IgD-negative memory B cell (primary cell): ENCODE data around the gene CYB5A. TPM values are rescaled to one million over a fixed set of nuclear protein-coding genes. Genes with fewer than 3 reads are reported as not detected.
"Not testable (repeated sequence)": the region's sequence is repeated elsewhere in the genome, so short reads cannot be mapped to it uniquely, and the experiment has no call there.

ENCODE experiments used
- H3K27ac Mint-ChIP-seq, 3 donors: one replicate each; pipeline ENCODE4 v1.8.0; 2020 to 2022; ENCODE audit warnings: mild to moderate bottlenecking in 3 of 3, mixed read lengths in 3 of 3, moderate library complexity in 1 of 3
- H3K27me3 Mint-ChIP-seq: one replicate; pipeline ENCODE4 v1.8.0; 2021; ENCODE audit warnings: mixed read lengths
- H3K36me3 Mint-ChIP-seq: one replicate; pipeline ENCODE4 v1.8.0; 2020; ENCODE audit warnings: mild to moderate bottlenecking, mixed read lengths
- H3K4me1 Mint-ChIP-seq, 3 donors: one replicate each; pipeline ENCODE4 v1.8.0; 2020 to 2022; ENCODE audit warnings: mixed read lengths in 3 of 3, mild to moderate bottlenecking in 1 of 3
- H3K4me3 Mint-ChIP-seq, 4 donors: one replicate each; pipeline ENCODE4 v1.8.0; 2020 to 2022; ENCODE audit warnings: mild to moderate bottlenecking in 4 of 4, mixed read lengths in 4 of 4, moderate library complexity in 3 of 4
- H3K9me3 Mint-ChIP-seq, 3 donors: one replicate each; pipeline ENCODE4 v1.8.0; 2020 to 2021; ENCODE audit warnings: mixed read lengths in 3 of 3, mild to moderate bottlenecking in 1 of 3
- polyA plus RNA-seq: library from polyadenylated mRNA; unstranded; fragments of 300-500 nt; fragmentation: Illumina TruSeq; gene quantifications from one replicate; pipeline ENCODE4 v1.2.3, GENCODE V29; 2021

The CYB5A gene, protein sequence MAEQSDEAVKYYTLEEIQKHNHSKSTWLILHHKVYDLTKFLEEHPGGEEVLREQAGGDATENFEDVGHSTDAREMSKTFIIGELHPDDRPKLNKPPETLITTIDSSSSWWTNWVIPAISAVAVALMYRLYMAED
- 61.4 TPM for polyA plus RNA-seq

DNA sequence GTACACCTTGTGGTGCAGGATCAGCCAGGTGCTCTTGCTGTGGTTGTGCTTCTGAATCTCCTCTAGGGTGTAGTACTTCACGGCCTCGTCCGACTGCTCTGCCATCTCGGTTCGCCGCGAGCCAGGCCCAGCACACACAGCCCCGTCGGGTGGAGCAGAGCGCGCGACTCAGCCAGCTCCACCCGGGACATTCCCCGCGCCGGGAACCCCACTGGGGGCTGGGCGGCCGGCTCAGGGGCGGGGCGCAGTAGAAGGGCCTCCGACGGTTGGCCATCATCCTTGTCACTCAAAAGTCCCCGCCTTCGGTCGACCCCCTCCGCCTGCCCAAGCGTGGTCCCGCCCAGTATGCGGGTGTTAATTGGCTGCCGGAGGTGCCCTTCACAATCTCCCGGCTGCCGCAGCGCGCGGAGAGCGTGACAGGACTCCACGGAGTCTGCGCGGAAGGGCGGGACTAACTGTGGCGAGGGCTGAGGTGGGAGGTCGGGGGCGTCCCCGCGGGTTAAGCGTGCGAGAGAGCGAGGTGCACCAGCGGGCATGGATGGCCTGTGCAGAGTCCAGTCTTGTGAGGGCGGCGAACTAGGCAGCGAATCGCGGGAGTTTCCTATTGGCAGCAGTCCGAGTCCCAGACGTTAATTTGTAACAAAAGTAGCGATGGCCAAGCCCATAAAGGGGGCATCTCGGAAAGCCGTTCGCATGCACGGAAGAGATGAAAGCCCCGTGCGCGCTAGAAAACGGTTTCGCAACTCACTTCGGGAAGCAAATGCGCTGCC, at the start of gene CYB5A:
CYB5A (minus strand) TSS at position 193 of the 770 bp plus-strand sequence; CDS start at position 105, 88 bp downstream.
- no peaks in the 10 kb centered on the region for H3K36me3 Mint-ChIP-seq
- H3K4me3 Mint-ChIP-seq: peak within 1 kb of the TSS; percentile 71 to 99 (median 97)
- peaks cover 0 to 4% (median 2%) of the 10 kb centered on the region in 3 donors for H3K9me3 Mint-ChIP-seq
- H3K27me3 Mint-ChIP-seq: no peaks in the 10 kb centered on the region
- peak within 1 kb of the TSS; percentile 23 to 97 (median 94) for H3K27ac Mint-ChIP-seq
- peaks cover 5 to 21% (median 6%) of the 10 kb centered on the region in 3 donors for H3K4me1 Mint-ChIP-seq

DNA sequence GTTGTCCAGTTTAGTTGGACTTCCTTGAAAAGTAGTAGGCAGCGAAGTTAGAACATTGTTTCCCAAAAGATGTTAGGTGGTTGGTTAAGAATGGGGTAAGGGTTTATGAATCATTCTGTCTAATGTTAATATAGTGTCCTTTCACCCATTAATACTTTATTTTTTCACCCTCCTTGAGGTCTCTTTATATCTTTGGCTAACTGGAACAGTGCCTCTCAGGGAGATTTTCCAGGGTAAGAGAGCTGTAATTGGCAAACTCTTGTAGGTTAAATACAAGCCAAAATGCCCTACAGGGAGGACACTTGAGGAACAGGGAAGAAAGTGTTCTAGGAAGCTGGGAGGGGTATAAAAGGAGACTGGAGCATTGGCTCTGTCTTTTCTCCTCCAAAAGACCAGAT, 46.1 kb upstream of the CYB5A start:
- no peak overlapping the region for H3K27ac Mint-ChIP-seq
- no peaks in the 10 kb centered on the region for H3K36me3 Mint-ChIP-seq
- H3K4me1 Mint-ChIP-seq: peaks cover 17 to 22% (median 18%) of the 10 kb centered on the region in 3 donors
- H3K9me3 Mint-ChIP-seq: no peaks in the 10 kb centered on the region
- no peaks in the 10 kb centered on the region for H3K27me3 Mint-ChIP-seq
- H3K4me3 Mint-ChIP-seq: no peak overlapping the region

DNA sequence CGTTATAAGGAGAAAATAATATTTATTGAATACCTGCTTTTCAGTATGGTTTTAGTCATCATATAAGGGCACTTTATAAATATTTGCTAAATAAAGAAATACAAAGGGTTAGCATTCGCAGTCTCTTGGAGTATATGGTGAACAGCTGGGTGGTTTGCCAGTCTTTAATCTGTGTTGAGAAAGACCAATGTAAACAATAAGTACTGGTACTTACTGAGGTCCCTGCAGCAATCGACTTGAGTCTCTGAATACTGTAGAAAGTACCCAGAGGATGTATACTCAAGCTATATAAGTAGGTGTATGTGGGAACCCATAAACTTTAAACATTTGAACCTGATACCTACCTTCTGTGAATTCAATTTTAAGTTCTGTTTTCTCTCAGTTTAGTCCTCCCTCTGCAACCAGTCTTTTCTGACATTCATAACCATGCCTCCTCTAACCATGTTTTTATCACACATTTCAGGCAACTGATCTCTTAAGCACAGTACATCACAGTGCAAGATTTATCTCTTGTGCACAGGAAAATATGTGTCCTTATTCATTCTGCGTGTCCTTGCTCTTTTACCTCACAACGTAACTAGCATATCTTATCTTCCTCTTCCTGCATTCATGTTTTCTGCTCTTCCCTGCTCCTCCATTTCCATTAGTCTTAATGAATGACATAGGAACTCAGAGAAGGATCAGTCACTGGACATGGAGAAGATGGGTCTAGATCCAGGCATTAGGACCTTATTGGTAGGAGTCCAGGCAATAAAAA, 45.6 kb upstream of the CYB5A start:
- H3K4me1 Mint-ChIP-seq: peaks cover 18 to 20% (median 18%) of the 10 kb centered on the region in 3 donors
- H3K4me3 Mint-ChIP-seq: no peak overlapping the region
- no peaks in the 10 kb centered on the region for H3K27me3 Mint-ChIP-seq
- H3K27ac Mint-ChIP-seq: no peak overlapping the region
- H3K9me3 Mint-ChIP-seq: peaks cover 0 to 2% (median 0%) of the 10 kb centered on the region in 3 donors
- H3K36me3 Mint-ChIP-seq: no peaks in the 10 kb centered on the region

DNA sequence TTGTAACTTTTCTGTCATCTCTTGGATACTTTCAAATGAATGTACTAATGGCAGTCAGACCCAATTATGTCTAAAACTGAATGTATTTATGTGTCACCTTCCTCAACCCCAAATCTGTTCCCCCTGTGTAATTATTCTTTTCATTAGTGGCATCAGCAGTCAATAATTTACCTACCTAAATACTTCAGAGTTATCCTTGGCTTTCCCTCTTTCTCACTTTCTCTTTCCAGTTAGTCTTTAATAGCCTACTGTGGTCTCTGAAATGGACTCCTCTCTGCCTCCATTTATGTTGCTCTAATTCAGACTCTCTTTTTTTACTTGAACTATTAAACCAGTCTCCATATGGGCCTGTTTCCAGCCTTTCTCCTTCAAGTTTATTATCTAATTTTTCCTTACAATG, 44.9 kb upstream of the CYB5A start:
- peak overlapping the region in 1 of 3 donors; percentile 13 for H3K27ac Mint-ChIP-seq
- H3K4me3 Mint-ChIP-seq: no peak overlapping the region
- no peaks in the 10 kb centered on the region for H3K36me3 Mint-ChIP-seq
- peaks cover 18% of the 10 kb centered on the region in 3 donors for H3K4me1 Mint-ChIP-seq
- no peaks in the 10 kb centered on the region for H3K27me3 Mint-ChIP-seq
- peaks cover 0 to 2% (median 0%) of the 10 kb centered on the region in 3 donors for H3K9me3 Mint-ChIP-seq

DNA sequence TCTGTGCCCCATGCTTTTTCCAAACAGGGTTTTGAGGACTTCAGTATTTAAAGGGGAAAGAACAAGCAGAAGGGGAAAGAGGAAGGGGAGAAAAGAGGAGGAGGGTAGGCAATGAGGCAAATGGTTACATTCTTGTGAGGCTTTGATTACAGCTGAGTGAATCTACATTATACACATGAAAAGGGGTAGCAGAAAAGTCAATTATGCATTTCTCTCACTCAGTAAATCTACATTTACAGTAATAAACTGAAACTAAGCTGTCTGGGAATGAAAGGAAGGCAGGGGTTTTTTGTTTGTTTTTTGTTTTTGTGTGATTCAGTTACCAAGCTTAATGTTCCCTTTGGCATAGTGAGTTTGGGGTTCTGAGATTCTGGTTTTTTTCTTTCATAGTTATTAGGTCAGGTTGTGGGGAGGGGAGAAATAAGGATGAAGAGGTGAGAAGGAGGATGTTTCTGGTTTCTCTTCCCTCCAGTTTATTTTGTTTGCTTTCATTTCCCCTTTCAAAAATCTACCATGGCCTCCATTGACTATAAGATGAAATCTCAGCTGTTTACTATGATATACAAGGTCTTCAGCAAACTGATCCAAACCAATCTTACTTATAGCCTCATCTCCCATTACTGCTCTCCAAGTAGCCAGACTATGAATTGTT, 42.6 kb upstream of the CYB5A start:
- Mint-ChIP-seq H3K4me3 (peak overlapping the region in 1 of 4 donors; percentile 65), H3K27me3 (no peaks in the 10 kb centered on the region), H3K9me3 (peaks cover 0 to 2% (median 0%) of the 10 kb centered on the region in 3 donors), H3K36me3 (no peaks in the 10 kb centered on the region), H3K27ac (peak overlapping the region; percentile 37 to 93 (median 60)), H3K4me1 (peaks cover 15 to 19% (median 18%) of the 10 kb centered on the region in 3 donors)

DNA sequence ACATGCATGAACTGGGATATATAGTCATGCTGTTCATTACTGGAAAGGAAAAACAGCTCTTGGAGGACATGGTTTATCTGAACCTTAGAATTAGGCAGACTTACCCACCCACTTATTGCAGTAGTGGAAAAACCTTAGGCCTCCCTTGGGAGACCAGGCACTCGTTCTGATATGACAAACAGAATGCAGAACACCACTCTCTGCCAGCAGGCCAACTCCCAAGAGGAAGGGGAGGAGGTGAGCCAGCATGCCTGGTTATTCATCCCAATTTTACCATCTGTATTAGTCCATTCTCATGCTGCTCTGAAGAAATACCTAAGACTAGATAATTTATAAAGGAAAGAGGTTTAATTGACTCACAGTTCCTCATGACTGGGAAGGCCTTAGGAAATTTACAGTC, 41.3 kb upstream of the CYB5A start:
- no peak overlapping the region for H3K27ac Mint-ChIP-seq
- peaks cover 0 to 2% (median 0%) of the 10 kb centered on the region in 3 donors for H3K9me3 Mint-ChIP-seq
- peaks cover 1% of the 10 kb centered on the region for H3K27me3 Mint-ChIP-seq
- peaks cover 15 to 19% (median 18%) of the 10 kb centered on the region in 3 donors for H3K4me1 Mint-ChIP-seq
- no peaks in the 10 kb centered on the region for H3K36me3 Mint-ChIP-seq
- H3K4me3 Mint-ChIP-seq: no peak overlapping the region

DNA sequence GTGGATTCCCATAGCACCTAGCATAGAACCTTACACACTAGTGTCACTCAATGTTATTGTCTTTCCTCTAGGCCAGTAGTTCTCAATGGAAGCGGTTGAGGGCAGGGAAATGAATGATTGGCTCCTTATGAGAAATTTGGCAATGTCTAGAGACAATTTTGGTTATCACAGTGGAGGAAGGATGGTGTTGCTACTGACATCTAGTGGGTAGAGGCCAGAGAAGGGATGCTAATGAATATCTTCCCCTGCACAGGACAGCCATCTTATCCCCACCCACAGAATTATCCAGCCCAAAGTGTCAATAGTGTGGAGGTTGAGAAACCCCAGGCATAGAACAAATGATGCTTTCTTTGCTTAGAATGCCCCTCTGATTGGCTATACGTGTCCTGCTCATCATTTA, 39.6 kb upstream of the CYB5A start:
- no peak overlapping the region for H3K27ac Mint-ChIP-seq
- H3K9me3 Mint-ChIP-seq: peaks cover 0 to 2% (median 0%) of the 10 kb centered on the region in 3 donors
- H3K4me1 Mint-ChIP-seq: peaks cover 15 to 19% (median 18%) of the 10 kb centered on the region in 3 donors
- H3K27me3 Mint-ChIP-seq: peaks cover 5% of the 10 kb centered on the region
- no peak overlapping the region for H3K4me3 Mint-ChIP-seq
- H3K36me3 Mint-ChIP-seq: no peaks in the 10 kb centered on the region

DNA sequence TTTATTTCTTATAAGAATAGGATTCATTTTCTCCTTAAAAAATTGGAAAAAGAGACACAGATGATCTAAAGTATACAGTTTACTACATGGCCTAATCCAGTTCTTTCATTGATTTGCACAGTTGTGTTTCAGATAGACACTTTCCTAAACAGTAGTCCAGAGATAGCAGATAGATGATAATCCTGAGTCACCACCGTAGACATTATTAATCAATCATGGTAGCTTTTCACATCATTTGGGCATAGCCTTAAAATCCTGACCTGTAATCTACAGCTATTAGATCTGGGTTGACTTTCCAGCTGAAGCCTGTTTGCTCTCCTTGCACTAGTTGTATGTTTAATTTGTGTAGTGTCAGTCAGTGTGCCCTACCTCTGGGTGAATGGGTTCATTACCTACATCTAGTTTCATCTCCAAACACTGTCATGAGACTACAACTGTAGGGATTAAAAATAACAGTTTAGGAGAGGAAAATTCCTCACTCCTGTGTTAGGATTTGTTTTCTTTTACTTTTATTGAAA, 38.0 kb upstream of the CYB5A start:
- Mint-ChIP-seq H3K36me3 (no peaks in the 10 kb centered on the region), H3K27ac (no peak overlapping the region), H3K27me3 (peaks cover 8% of the 10 kb centered on the region), H3K4me1 (peaks cover 12 to 16% (median 15%) of the 10 kb centered on the region in 3 donors), H3K4me3 (no peak overlapping the region), H3K9me3 (peaks cover 0 to 2% (median 0%) of the 10 kb centered on the region in 3 donors)

DNA sequence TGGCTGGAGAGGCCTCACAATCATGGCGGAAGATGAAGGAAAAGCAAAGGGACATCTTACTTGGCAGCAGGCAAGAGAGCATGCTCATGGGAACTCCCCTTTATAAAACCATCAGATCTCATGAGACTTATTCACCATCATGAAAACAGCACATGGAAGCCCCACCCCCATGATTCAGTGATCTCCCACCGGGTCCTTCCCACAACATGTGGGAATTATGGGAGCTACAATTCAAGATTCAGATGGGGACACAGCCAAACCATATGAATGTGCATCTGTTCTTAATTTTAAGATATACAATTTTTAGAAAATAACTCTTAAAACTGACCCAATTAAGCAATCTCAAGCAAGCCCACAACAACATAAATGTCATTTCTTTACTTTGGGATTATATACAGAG, 36.4 kb upstream of the CYB5A start:
- peaks cover 8% of the 10 kb centered on the region for H3K27me3 Mint-ChIP-seq

DNA sequence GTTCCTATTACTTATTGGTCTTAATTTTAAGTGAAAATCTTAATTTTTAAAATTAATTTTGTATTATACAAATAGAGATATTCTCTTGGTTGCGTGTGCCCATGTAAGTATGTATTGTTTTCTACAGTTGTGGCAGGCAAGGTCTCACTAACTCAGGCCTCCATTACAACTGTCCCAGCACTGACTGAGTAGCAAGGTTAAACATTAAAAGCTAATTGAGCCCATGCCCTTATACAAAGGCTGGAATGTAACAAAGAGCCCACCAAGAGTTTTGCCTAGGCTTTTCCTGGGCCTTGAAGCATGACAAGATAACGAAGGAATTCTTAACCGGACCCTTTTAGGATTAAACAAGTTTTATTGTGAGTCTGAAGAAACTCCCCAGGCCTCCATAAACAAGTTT, 35.0 kb upstream of the CYB5A start:
- H3K4me1 Mint-ChIP-seq, H3K4me3 Mint-ChIP-seq, H3K27ac Mint-ChIP-seq, H3K27me3 Mint-ChIP-seq, H3K36me3 Mint-ChIP-seq, H3K9me3 Mint-ChIP-seq: not testable (repeated sequence)

More for the DNA sequence above, 36.4 kb upstream of the CYB5A start:
- Mint-ChIP-seq H3K4me3 (no peak overlapping the region), H3K27ac (no peak overlapping the region), H3K36me3 (no peaks in the 10 kb centered on the region), H3K4me1 (peaks cover 0 to 4% (median 0%) of the 10 kb centered on the region in 3 donors), H3K9me3 (peaks cover 0 to 2% (median 0%) of the 10 kb centered on the region in 3 donors)

DNA sequence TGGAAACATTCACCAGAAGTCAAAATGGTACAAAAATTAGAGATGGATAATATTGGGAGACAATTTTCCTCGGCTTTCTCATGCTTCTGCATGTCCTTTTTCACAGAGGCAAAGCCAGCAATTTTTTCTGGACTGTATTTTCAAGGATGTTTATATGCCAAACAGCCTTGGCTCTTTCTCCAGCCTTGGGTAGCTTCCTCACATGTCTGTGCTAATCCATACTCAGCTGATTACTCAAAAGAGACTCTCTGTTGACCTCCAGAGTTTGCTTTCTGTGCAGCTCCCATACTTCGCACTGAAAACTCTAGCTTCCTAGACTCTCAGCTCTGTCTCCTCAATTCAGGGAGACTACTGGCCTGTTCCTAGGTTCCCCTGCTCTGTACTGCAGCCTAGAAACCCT, 34.5 kb upstream of the CYB5A start:
- Mint-ChIP-seq H3K36me3 (no peaks in the 10 kb centered on the region), H3K4me1 (peaks cover 0 to under 1% (median under 1%) of the 10 kb centered on the region in 3 donors), H3K4me3 (no peak overlapping the region), H3K27me3 (peaks cover 8% of the 10 kb centered on the region), H3K27ac (peak overlapping the region in 1 of 3 donors; percentile 50), H3K9me3 (no peaks in the 10 kb centered on the region)

DNA sequence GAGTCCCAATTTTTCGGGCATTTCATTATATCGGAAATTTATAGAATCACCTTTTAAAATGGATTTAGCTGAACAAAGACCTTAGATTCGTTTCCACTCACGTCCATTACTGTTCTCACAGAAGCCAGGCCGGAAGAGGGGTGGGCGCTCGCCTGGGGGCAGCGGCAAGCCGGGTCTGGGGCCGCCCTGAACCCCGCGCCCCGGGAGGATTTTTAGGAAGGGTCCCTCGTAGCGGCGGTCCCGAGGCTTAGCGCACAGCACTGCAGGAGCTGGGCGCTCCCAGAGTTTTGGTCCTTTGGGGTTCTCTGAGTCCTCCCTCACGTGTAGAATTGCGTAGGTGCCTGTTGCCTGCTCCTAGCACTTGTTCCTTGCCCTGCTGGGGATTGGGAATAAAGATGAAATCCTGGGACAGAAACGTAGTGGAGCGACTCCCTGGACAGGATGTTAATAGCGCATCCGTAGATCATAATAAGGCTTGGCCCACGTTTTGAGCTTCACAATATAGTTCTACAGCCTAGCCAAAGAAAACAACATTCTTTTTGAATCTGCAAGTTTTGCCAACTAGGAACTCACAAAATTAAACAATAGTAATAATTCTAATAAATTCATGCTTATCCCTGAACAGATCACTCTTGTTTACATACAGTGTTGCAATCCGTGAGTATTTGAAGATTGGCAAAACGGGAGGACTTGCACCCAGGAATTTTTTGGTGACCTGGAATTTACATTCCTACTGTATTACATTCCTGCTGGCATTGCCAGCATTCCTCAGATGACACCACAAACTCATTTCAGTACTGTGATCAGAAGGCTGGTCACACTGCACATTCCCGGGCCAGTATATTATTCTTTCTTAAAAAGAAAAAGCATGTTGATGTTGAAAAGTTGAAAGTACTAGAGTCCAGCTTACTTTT, 24.8 kb upstream of the CYB5A start:
- H3K9me3 Mint-ChIP-seq: peaks cover 0 to 3% (median 0%) of the 10 kb centered on the region in 3 donors
- H3K4me1 Mint-ChIP-seq: peaks cover 0 to 2% (median 0%) of the 10 kb centered on the region in 3 donors
- no peaks in the 10 kb centered on the region for H3K36me3 Mint-ChIP-seq
- H3K4me3 Mint-ChIP-seq: no peak overlapping the region
- H3K27me3 Mint-ChIP-seq: no peaks in the 10 kb centered on the region
- H3K27ac Mint-ChIP-seq: no peak overlapping the region

DNA sequence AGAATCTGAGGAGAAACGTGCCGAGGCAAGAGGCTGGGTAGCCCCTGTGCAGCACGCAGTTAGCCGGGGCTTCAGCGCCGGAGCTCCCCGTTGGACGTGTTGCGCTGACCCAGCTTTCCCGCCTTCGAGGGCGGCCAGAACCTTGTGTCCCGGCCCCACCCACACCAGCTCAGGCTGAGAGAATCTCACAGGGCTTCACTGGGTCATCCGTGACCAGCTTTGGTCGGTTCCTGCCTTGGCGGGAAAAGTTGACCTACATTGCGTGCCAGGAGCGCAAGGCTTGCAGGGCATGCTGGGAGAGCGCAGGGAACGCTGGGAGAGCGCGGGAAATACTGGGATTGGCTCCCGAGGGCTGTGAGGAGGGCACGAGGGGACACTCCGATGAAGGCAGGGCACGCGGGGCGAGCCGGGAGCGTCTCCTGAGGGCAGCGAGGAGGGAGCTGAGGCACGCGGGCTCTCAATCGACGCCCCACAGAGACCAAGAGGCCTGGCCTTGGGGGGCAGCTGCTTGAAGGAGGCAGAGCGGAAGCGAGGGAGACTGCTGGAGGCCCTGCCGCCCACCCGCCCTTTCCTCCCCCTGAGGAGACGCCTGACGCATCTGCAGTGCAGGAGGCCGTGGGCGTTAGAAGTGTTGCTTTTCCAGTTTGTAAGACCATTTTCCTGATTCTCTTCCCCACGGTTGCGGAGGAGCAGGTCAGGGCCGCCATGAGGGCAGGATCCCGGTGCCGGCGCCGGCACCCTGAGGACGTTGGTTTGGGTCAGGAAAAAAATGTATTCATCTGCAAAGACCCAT, 23.9 kb upstream of the CYB5A start, which contains the start of gene C18orf63:
C18orf63 (plus strand) TSS at position 376 of the 793 bp plus-strand sequence. CDS start 2,027 bp downstream, outside the sequence.
- H3K36me3 Mint-ChIP-seq: no peaks in the 10 kb centered on the region
- H3K27ac Mint-ChIP-seq: no peak within 1 kb of the TSS
- H3K4me1 Mint-ChIP-seq: no peaks in the 10 kb centered on the region
- H3K4me3 Mint-ChIP-seq: no peak within 1 kb of the TSS
- no peaks in the 10 kb centered on the region for H3K27me3 Mint-ChIP-seq
- H3K9me3 Mint-ChIP-seq: peaks cover 0 to 3% (median 0%) of the 10 kb centered on the region in 3 donors
